ENCODE measurements around the gene PNKD.

DNA sequence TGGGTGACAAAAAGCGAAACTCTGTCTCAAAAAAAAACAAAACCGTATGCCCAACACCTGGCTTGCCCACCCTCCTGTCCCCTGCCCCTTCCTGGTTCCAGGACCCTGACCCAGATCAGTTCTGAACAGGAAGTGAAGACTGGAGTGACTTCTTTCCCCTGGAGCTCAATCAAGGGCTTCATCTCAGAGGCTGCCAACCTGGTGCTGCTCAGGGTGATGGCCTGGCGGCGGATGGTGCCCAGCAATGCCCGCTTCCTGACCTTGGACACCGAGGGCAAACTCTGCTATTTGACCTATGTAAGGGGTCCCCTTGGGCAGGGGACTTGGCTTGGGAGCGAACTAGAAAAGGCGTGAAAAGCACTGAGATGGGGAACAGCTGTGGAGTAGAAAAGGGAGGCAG is 92.3 kb downstream of the PNKD start:
- no peak for TF ChIP-seq CTCF (IDR thresholded peaks at IDR 0.05; ENCODE audit: low read depth, low read length)
- TF ChIP-seq POLR2A (IDR thresholded peaks at IDR 0.05; ENCODE audit: extremely low read depth, insufficient read length) = no peak
- TF ChIP-seq MYC (IDR thresholded peaks at IDR 0.05; ENCODE audit: low read depth, low read length) = no peak

Measured in NB4 (cell line).